Activated CD8-positive, alpha-beta memory T cell treated with anti-CD3 and anti-CD28 coated beads, Interleukin-2, amount 10 ng/mL, durations not matched to agents 7 days and 5 days (primary cell): ENCODE measurements around the gene PPP1R16B. TPM values are rescaled to one million over a fixed set of nuclear protein-coding genes. Genes with fewer than 3 reads are reported as not detected.
"Not testable (repeated sequence)": the region's sequence is repeated elsewhere in the genome, so short reads cannot be mapped to it uniquely, and the experiment has no call there.

Experiments
- ATAC-seq: fragments of 150-1000 bp; cut with Tn5 transposase; one replicate; pipeline ENCODE4 v1.10.0; 2021; ENCODE audit warnings: moderate library complexity
- CTCF ChIA-PET: fragments of 350-600 bp; sonication (Branson Sonifier 250); formaldehyde crosslinking; loops from one replicate; lab custom pipeline; 2021; ENCODE audit warnings: antibody characterized with exemption; lab: Charles Lee
- DNase-seq: peaks from one replicate; pipeline ENCODE4 v3.0.0-alpha.2; 2020
- H3K27ac Mint-ChIP-seq: one replicate; pipeline ENCODE4 v1.8.0; 2021; ENCODE audit warnings: mild to moderate bottlenecking, mixed read lengths
- H3K27me3 Mint-ChIP-seq: one replicate; pipeline ENCODE4 v1.8.0; 2021; ENCODE audit warnings: mixed read lengths
- H3K36me3 Mint-ChIP-seq: one replicate; pipeline ENCODE4 v1.8.0; 2021; ENCODE audit warnings: mild to moderate bottlenecking, mixed read lengths
- H3K4me1 Mint-ChIP-seq: one replicate; pipeline ENCODE4 v1.8.0; 2021; ENCODE audit warnings: mixed read lengths
- H3K4me3 Mint-ChIP-seq: one replicate; pipeline ENCODE4 v1.8.0; 2021; ENCODE audit warnings: mild to moderate bottlenecking, moderate library complexity, mixed read lengths
- H3K9me3 Mint-ChIP-seq: one replicate; pipeline ENCODE4 v1.8.0; 2022; ENCODE audit warnings: low read depth, mixed read lengths
- total RNA-seq, 2 experiments: library from RNA; stranded (reverse); gene quantifications; one replicate each; pipeline ENCODE4 v1.2.3, GENCODE V29; 2021

PPP1R16B gene
- total RNA-seq, 2 experiments from 2014 or later: 86.5 to 128 TPM

GRCh38 chr20:38774167-38774566 is 31.3 kb upstream of the PPP1R16B start:
- ATAC-seq: no peak
- DNase-seq: no peak
- Mint-ChIP-seq H3K9me3 (no peaks in the 10 kb centered on the region), H3K4me1 (peaks cover 7% of the 10 kb centered on the region), H3K36me3 (peaks cover 24% of the 10 kb centered on the region), H3K27me3 (no peaks in the 10 kb centered on the region), H3K4me3 (no peak overlapping the region), H3K27ac (no peak overlapping the region)
- CTCF ChIA-PET: no interaction called here

DNA sequence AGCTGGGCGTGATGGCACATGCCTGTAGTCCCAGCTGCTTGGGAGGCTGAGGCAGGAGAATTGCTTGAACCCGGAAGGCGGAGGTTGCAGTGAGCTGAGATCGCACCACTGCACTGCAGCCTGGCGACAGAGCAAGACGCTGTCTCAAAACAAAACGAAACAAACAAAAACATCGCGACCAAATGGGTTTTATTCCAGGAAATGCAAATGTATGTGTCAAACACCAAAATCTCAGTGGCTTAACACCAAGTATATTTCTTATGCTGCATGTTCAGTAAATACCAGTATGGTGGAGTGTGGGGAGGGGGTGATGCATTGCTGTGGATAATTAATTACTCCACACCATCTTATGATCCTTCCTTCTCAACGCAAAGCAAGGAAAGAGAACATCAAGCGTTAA is 29.1 kb upstream of the PPP1R16B start:
- H3K27ac Mint-ChIP-seq: peak overlapping the region; percentile 54
- H3K4me3 Mint-ChIP-seq: peak overlapping the region; percentile 22
- CTCF ChIA-PET: interaction anchor here (1.2 kb wide), 1 partner anchor 12 kb away, joined by 5 read pairs; no protein-coding TSS in a partner anchor
- no peaks in the 10 kb centered on the region for H3K9me3 Mint-ChIP-seq
- ATAC-seq (peak; percentile 51), DNase-seq (no peak)
- H3K4me1 Mint-ChIP-seq: peaks cover 11% of the 10 kb centered on the region
- peaks cover 24% of the 10 kb centered on the region for H3K36me3 Mint-ChIP-seq
- H3K27me3 Mint-ChIP-seq: no peaks in the 10 kb centered on the region

GRCh38 chr20:38779247-38780097 is 26.0 kb upstream of the PPP1R16B start:
- H3K4me3 Mint-ChIP-seq: no peak overlapping the region
- ATAC-seq: no peak
- CTCF ChIA-PET: interaction anchor here (2.5 kb wide), 1 partner anchor 10 kb away, joined by 14 read pairs; no protein-coding TSS in a partner anchor
- H3K4me1 Mint-ChIP-seq: peaks cover 11% of the 10 kb centered on the region
- H3K9me3 Mint-ChIP-seq: no peaks in the 10 kb centered on the region
- no peak for DNase-seq
- H3K36me3 Mint-ChIP-seq: peaks cover 7% of the 10 kb centered on the region
- H3K27me3 Mint-ChIP-seq: no peaks in the 10 kb centered on the region
- H3K27ac Mint-ChIP-seq: no peak overlapping the region

DNA sequence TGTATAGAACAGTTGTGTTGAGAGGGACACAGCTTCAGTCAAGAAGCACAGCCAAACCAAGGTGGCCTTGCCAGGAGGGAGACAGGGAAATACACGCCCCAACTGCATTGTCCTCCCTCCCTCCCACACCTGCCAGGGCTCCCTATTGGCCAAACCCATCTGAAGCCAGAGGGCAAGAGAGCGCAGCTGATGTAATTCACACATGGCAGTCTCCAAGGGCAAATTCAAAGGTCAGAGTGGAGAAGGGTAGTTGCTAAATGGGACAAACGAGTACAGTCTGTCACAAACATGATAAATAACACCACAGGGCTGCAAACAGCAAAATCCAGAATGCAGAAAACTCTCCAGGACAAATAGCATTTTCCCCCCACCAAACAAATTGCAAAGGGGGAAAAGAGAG is 23.2 kb upstream of the PPP1R16B start:
- ATAC-seq (no peak), DNase-seq (no peak)
- H3K27me3 Mint-ChIP-seq: no peaks in the 10 kb centered on the region
- CTCF ChIA-PET: interaction anchor here (2.4 kb wide), 1 partner anchor 31 kb away, joined by 5 read pairs; no protein-coding TSS in a partner anchor
- H3K4me1 Mint-ChIP-seq: peaks cover 4% of the 10 kb centered on the region
- H3K36me3 Mint-ChIP-seq: no peaks in the 10 kb centered on the region
- H3K4me3 Mint-ChIP-seq: no peak overlapping the region
- H3K9me3 Mint-ChIP-seq: no peaks in the 10 kb centered on the region
- no peak overlapping the region for H3K27ac Mint-ChIP-seq

DNA sequence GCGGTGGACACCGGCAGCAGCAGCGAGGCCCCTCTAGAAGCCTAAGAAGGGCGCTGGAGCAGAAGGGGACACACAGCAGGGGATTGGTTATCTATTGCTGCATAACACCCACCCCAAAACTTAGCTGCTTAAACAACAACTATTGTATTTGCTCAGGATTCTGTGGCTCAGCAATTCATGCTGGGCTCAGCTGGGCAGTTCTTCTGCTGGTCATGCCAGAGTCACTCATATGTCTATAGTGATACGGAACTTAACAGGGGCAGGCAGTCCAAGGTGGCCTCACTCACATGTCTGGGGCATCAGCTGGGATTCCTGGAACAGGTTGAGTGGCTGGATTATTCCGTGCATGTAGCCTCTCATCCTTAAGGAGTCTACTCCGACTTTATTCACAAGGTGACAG is 17.6 kb upstream of the PPP1R16B start:
- H3K36me3 Mint-ChIP-seq: no peaks in the 10 kb centered on the region
- DNase-seq: no peak
- no peak overlapping the region for H3K4me3 Mint-ChIP-seq
- H3K27ac Mint-ChIP-seq: no peak overlapping the region
- H3K4me1 Mint-ChIP-seq: peaks cover 7% of the 10 kb centered on the region
- H3K27me3 Mint-ChIP-seq: no peaks in the 10 kb centered on the region
- CTCF ChIA-PET: interaction anchor here (1.2 to 5.4 kb wide), 5 partner anchors 10 to 104 kb away, joined by 3 to 27 read pairs (median 3); no protein-coding TSS in a partner anchor
- no peak for ATAC-seq
- H3K9me3 Mint-ChIP-seq: no peaks in the 10 kb centered on the region

- CTCF ChIA-PET: interaction anchor here (0.6 to 5.4 kb wide), 26 partner anchors 10 to 977 kb away, joined by 3 to 29 read pairs (median 4); partner anchors contain the start of genes DHX35, FAM83D and PPP1R16B
- H3K4me3 Mint-ChIP-seq: no peak overlapping the region
- no peaks in the 10 kb centered on the region for H3K36me3 Mint-ChIP-seq
- DNase-seq (no peak), ATAC-seq (peak; percentile 32)
- H3K4me1 Mint-ChIP-seq: peaks cover 12% of the 10 kb centered on the region
- no peaks in the 10 kb centered on the region for H3K27me3 Mint-ChIP-seq
- no peaks in the 10 kb centered on the region for H3K9me3 Mint-ChIP-seq
- no peak overlapping the region for H3K27ac Mint-ChIP-seq
Observed at GRCh38 chr20:38789503-38790199, 15.8 kb upstream of the PPP1R16B start.

DNA sequence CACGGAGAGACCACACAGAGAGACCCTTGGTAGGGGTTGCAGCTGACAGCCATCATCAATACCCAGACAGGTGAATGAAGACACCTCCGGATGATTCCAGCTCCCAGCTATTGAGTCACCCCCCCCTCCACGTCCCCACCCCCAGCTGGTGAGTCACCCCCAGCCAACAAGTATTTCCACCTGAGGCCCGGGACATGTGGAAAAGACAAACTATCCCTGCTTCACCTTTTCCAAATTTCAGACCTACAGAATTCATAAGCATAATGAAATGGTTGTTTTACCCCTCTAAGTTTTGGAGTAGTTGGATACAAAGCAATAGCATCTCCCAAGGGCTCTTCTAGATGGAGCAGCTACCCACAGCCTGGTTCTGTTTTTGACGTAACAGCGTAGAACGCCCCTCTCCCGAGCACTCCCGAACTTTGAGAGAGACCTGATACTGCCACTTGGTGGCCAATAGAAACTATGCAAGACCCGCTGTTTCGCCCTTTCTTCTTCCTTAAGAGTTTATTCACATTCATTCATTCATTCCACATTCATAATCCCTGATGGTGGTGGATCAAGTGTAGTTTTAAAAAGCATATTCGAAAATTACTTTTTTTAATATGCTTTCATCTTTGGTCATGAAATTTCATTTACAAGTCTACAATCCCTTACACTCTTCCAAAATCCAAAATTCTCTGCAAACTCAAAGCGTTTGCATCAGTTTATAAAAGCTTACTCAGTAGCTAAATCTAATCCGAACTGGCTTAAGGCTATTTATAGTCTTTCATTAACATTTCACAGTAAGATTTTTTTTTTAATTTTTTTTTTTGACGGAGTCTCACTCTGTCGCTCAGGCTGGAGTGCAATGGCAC is 15.1 kb upstream of the PPP1R16B start:
- Mint-ChIP-seq H3K27me3 (no peaks in the 10 kb centered on the region), H3K9me3 (no peaks in the 10 kb centered on the region), H3K27ac (no peak overlapping the region), H3K4me1 (peaks cover 12% of the 10 kb centered on the region), H3K4me3 (no peak overlapping the region), H3K36me3 (no peaks in the 10 kb centered on the region)
- CTCF ChIA-PET: interaction anchor here (0.6 to 5.4 kb wide), 28 partner anchors 9 to 977 kb away, joined by 3 to 29 read pairs (median 4); partner anchors contain the start of genes DHX35, FAM83D and PPP1R16B
- peak; percentile 71 for DNase-seq
- peak; percentile 81 for ATAC-seq

DNA sequence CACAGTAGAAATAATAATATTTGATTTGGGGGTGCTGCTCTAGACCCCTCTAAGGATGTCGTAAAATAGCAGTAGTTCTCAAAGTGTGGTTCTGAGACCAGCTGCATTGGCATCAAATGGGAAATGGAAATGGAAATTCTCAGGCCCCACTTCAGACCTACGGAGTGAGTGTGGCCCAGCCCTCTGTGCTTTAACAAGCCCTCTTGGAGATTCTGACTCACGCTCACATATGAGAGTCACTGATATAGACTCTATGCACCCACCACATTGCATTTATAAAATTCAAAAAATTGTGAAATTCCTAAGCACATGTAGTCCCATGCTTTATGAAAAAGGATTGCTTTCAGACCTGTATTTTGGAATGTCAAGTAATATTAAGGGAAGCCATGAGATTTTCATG is 14.2 kb upstream of the PPP1R16B start:
- ATAC-seq: no peak

DNA sequence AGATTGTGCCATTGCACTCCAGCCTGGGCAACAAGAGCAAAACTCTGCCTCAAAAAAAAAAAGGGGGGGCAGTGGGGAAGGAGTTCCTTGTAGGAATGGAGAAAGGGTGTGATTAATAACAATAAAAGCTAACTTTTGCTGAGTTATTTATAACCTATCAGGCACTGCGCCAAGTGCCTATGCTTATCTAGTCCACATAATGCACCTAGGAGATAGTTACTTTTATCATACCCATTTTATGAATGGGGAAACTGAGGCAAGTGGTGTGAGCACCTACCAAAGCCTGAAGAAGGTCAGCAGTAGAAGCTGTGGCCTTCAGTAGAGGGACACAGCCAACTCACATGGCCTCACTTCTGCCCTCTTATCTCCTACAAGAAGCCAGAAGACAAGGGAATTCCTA is 13.6 kb upstream of the PPP1R16B start:
- H3K36me3 Mint-ChIP-seq: no peaks in the 10 kb centered on the region
- CTCF ChIA-PET: interaction anchor here (0.9 to 5.4 kb wide), 7 partner anchors 8 to 258 kb away, joined by 3 to 29 read pairs (median 20); partner anchors contain the start of gene PPP1R16B
- H3K9me3 Mint-ChIP-seq: no peaks in the 10 kb centered on the region
- no peaks in the 10 kb centered on the region for H3K27me3 Mint-ChIP-seq
- H3K4me1 Mint-ChIP-seq: peaks cover 13% of the 10 kb centered on the region
- no peak for ATAC-seq
- no peak for DNase-seq
- no peak overlapping the region for H3K27ac Mint-ChIP-seq
- H3K4me3 Mint-ChIP-seq: no peak overlapping the region

More for the DNA sequence above, 14.2 kb upstream of the PPP1R16B start:
- no peak for DNase-seq
- no peak overlapping the region for H3K4me3 Mint-ChIP-seq
- H3K4me1 Mint-ChIP-seq: peaks cover 12% of the 10 kb centered on the region
- H3K36me3 Mint-ChIP-seq: no peaks in the 10 kb centered on the region
- no peaks in the 10 kb centered on the region for H3K9me3 Mint-ChIP-seq
- H3K27ac Mint-ChIP-seq: no peak overlapping the region
- H3K27me3 Mint-ChIP-seq: no peaks in the 10 kb centered on the region
- CTCF ChIA-PET: interaction anchor here (0.6 to 5.4 kb wide), 14 partner anchors 8 to 230 kb away, joined by 3 to 29 read pairs (median 10); partner anchors contain the start of genes DHX35 and PPP1R16B

- Mint-ChIP-seq H3K36me3 (peaks cover 11% of the 10 kb centered on the region), H3K4me1 (peaks cover 29% of the 10 kb centered on the region)
- not testable (repeated sequence) for ATAC-seq, H3K9me3 Mint-ChIP-seq, H3K27me3 Mint-ChIP-seq, H3K4me3 Mint-ChIP-seq, H3K27ac Mint-ChIP-seq, DNase-seq
- CTCF ChIA-PET: interaction anchor here (1.0 to 1.1 kb wide), 2 partner anchors 10 to 13 kb away, joined by 3 to 4 read pairs; no protein-coding TSS in a partner anchor
Observed at GRCh38 chr20:38794057-38794456, 11.4 kb upstream of the PPP1R16B start.

DNA sequence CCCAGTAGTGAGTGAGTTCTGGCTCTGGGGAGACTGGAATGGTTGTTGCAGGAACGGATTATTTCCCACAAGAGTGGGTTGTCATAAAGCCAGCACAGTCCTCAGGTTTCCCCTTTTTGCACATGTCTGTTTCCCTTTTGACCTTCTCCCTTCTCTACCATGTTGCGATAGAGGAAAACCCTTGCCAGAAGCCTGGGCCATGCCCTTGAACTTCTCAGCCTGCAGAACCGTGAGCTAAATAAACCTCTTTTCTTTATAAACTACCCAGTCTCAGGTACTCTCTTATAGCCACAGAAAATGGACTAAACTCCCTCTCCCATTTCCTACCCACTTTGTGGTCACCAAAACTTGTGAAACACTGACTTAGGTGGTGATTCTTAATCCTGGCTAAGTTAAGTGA is 7.2 kb upstream of the PPP1R16B start:
- H3K27ac Mint-ChIP-seq: no peak overlapping the region
- no peak for ATAC-seq
- H3K27me3 Mint-ChIP-seq: no peaks in the 10 kb centered on the region
- peaks cover 38% of the 10 kb centered on the region for H3K4me1 Mint-ChIP-seq
- H3K4me3 Mint-ChIP-seq: no peak overlapping the region
- peaks cover 13% of the 10 kb centered on the region for H3K36me3 Mint-ChIP-seq
- CTCF ChIA-PET: interaction anchor here (1.7 kb wide), 1 partner anchor 11 kb away, joined by 3 read pairs; no protein-coding TSS in a partner anchor
- no peak for DNase-seq
- peaks cover 6% of the 10 kb centered on the region for H3K9me3 Mint-ChIP-seq

- Mint-ChIP-seq H3K36me3 (peaks cover 13% of the 10 kb centered on the region), H3K4me1 (peaks cover 43% of the 10 kb centered on the region), H3K9me3 (peaks cover 6% of the 10 kb centered on the region), H3K27me3 (no peaks in the 10 kb centered on the region), H3K4me3 (no peak overlapping the region), H3K27ac (peak overlapping the region; percentile 76)
- no peak for DNase-seq
- CTCF ChIA-PET: interaction anchor here (1.4 to 1.9 kb wide), 2 partner anchors 9 to 76 kb away, joined by 4 to 26 read pairs; no protein-coding TSS in a partner anchor
- peak; percentile 43 for ATAC-seq
Observed at GRCh38 chr20:38799203-38799602, 6.3 kb upstream of the PPP1R16B start.
